Peyer's patch (tissue), 4 donors: ENCODE results near the gene ACTN4. TPM values are rescaled to one million over a fixed set of nuclear protein-coding genes. Genes with fewer than 3 reads are reported as not detected.

Experiments used
- DNase-seq, 3 donors: peaks; one replicate each; pipeline ENCODE4 v3.0.0-alpha.2; 2017 to 2019
- H3K27ac ChIP-seq, 4 donors: fragments of 200-600 bp; sonication (generic); one replicate each; pipeline ENCODE4 v1.5.1; 2016 to 2019
- H3K27me3 ChIP-seq, 2 donors: fragments of 200-600 bp; sonication (generic); one replicate each; pipeline ENCODE4 v1.5.1; 2019
- H3K36me3 ChIP-seq, 3 donors: fragments of 200-600 bp; sonication (generic); one replicate each; pipeline ENCODE4 v1.5.1; 2016 to 2019
- H3K4me1 ChIP-seq, 4 donors: fragments of 200-600 bp; sonication (generic); one replicate each; pipeline ENCODE4 v1.5.1; 2016 to 2019
- H3K4me3 ChIP-seq, 4 donors: fragments of 200-600 bp; sonication (generic); 1 replicate in 3 of 4; 2 replicates in 1 of 4; pipeline ENCODE4 v1.5.1; 2016 to 2019; ENCODE audit warnings: mild to moderate bottlenecking in 1 of 4
- H3K9me3 ChIP-seq, 4 donors: fragments of 200-600 bp; sonication (generic); one replicate each; pipeline ENCODE4 v1.5.1; 2016 to 2019; ENCODE audit warnings: mild to moderate bottlenecking in 1 of 4
- CTCF ChIP-seq, 6 experiments: fragments of 450-650 bp in 4 of 6; fragments of 200-600 bp in 2 of 6; sonication (generic) in 1 of 6; IDR thresholded peaks; one replicate each; pipeline ENCODE4 v1.5.1; 2017 to 2019; ENCODE audit warnings: antibody characterized with exemption in 6 of 6, mild to moderate bottlenecking in 3 of 6, moderate library complexity in 1 of 6
- POLR2A ChIP-seq, 2 donors: fragments of 450-650 bp; IDR thresholded peaks; one replicate each; pipeline ENCODE4 v1.5.1; 2017; ENCODE audit warnings: antibody characterized with exemption in 2 of 2, mild to moderate bottlenecking in 2 of 2, moderate library complexity in 2 of 2
- total RNA-seq, 4 donors: library from RNA; depleted of rRNA; stranded (reverse); fragments of >200 nt; gene quantifications; one replicate each; pipeline ENCODE4 v1.1.0, GENCODE V29; 2016

Gene ACTN4
- total RNA-seq, 4 donors from 2014 or later: 360 to 1,049 (median 814) TPM

GRCh38 chr19:38699027-38699346, 51.5 kb downstream of the ACTN4 start:
- Histone ChIP-seq H3K4me3 (no peak overlapping the region), H3K9me3 (no peaks in the 10 kb centered on the region), H3K27me3 (no peaks in the 10 kb centered on the region), H3K36me3 (peaks cover 0 to 48% (median 0%) of the 10 kb centered on the region in 3 donors), H3K4me1 (peaks cover 10 to 87% (median 29%) of the 10 kb centered on the region in 4 donors), H3K27ac (peak overlapping the region; percentile 0 to 96 (median 64))
- no peak for TF ChIP-seq POLR2A (IDR thresholded peaks at IDR 0.05)
- no peak for TF ChIP-seq CTCF (IDR thresholded peaks at IDR 0.05)
- no peak for DNase-seq

- no peak for DNase-seq
- no peaks in the 10 kb centered on the region for H3K9me3 ChIP-seq
- peaks cover 0 to 56% (median 0%) of the 10 kb centered on the region in 3 donors for H3K36me3 ChIP-seq
- peaks cover 3 to 79% (median 24%) of the 10 kb centered on the region in 4 donors for H3K4me1 ChIP-seq
- H3K27me3 ChIP-seq: no peaks in the 10 kb centered on the region
- no peak overlapping the region for H3K4me3 ChIP-seq
- H3K27ac ChIP-seq: peak overlapping the region; percentile 31 to 96 (median 84)
- TF ChIP-seq POLR2A (IDR thresholded peaks at IDR 0.05): no peak
- TF ChIP-seq CTCF (IDR thresholded peaks at IDR 0.05): no peak
These were observed 52.3 kb downstream of the ACTN4 start for GRCh38 chr19:38699647-38700349.

- Histone ChIP-seq H3K27ac (peak overlapping the region; percentile 31 to 96 (median 84)), H3K9me3 (no peaks in the 10 kb centered on the region), H3K27me3 (no peaks in the 10 kb centered on the region), H3K36me3 (peaks cover 0 to 62% (median 0%) of the 10 kb centered on the region in 3 donors), H3K4me1 (peaks cover 0 to 73% (median 19%) of the 10 kb centered on the region in 4 donors), H3K4me3 (no peak overlapping the region)
- no peak for DNase-seq
- no peak for TF ChIP-seq CTCF (IDR thresholded peaks at IDR 0.05)
- no peak for TF ChIP-seq POLR2A (IDR thresholded peaks at IDR 0.05)
These were observed 53.0 kb downstream of the ACTN4 start for GRCh38 chr19:38700350-38700901.

GRCh38 chr19:38700902-38701454, 53.5 kb downstream of the ACTN4 start:
- TF ChIP-seq POLR2A (IDR thresholded peaks at IDR 0.05) (no peak), CTCF (IDR thresholded peaks at IDR 0.05) (no peak)
- Histone ChIP-seq H3K4me3 (no peak overlapping the region), H3K27ac (peak overlapping the region; percentile 50 to 96 (median 84)), H3K36me3 (peaks cover 0 to 63% (median 0%) of the 10 kb centered on the region in 3 donors), H3K9me3 (no peaks in the 10 kb centered on the region), H3K4me1 (peaks cover 0 to 70% (median 17%) of the 10 kb centered on the region in 4 donors), H3K27me3 (no peaks in the 10 kb centered on the region)
- no peak for DNase-seq

- peak in 2 of 3 donors; percentile 90 to 93 for DNase-seq
- TF ChIP-seq CTCF (IDR thresholded peaks at IDR 0.05) (peak in 2 of 6 experiments; percentile 6 to 26), POLR2A (IDR thresholded peaks at IDR 0.05) (peak; percentile 21 to 74)
- no peaks in the 10 kb centered on the region for H3K27me3 ChIP-seq
- peaks cover 0 to 66% (median 0%) of the 10 kb centered on the region in 3 donors for H3K36me3 ChIP-seq
- H3K9me3 ChIP-seq: no peaks in the 10 kb centered on the region
- no peak overlapping the region for H3K4me3 ChIP-seq
- H3K4me1 ChIP-seq: peaks cover 0 to 70% (median 17%) of the 10 kb centered on the region in 4 donors
- peak overlapping the region; percentile 50 to 96 (median 84) for H3K27ac ChIP-seq
These were observed 54.1 kb downstream of the ACTN4 start for GRCh38 chr19:38701455-38702063.
